GM19397 (cell line): ENCODE results near the gene SF3A2.

Source experiments
- ATAC-seq: cut with Tn5 transposase; IDR thresholded peaks from one replicate; pipeline ENCODE4 v1.9.1; 2021; ENCODE audit warnings: mild to moderate bottlenecking, moderate library complexity; ENCODE audit not compliant: unreplicated experiment

Gene SF3A2

DNA sequence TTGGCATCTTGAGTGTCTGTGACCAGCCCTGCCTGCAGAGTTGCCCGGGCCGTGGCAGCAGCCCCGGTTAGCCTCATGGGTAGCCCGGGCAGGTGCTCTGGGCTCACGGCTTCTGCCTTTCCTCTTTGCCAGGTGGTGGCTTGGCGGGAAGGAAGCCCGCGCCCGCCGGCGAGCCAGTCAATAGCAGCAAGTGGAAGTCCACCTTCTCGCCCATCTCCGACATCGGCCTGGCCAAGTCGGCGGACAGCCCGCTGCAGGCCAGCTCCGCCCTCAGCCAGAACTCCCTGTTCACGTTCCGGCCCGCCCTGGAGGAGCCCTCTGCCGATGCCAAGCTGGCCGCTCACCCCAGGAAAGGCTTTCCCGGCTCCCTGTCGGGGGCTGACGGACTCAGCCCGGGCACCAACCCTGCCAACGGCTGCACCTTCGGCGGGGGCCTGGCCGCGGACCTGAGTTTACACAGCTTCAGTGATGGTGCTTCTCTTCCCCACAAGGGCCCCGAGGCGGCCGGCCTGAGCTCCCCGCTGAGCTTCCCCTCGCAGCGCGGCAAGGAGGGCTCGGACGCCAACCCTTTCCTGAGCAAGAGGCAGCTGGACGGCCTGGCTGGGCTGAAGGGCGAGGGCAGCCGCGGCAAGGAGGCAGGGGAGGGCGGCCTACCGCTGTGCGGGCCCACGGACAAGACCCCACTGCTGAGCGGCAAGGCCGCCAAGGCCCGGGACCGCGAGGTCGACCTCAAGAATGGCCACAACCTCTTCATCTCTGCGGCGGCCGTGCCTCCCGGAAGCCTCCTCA is 10.4 kb upstream of the SF3A2 start:
- no peak for ATAC-seq

GRCh38 chr19:2226840-2227360 is 9.7 kb upstream of the SF3A2 start:
- ATAC-seq: no peak

GRCh38 chr19:2227415-2228156 is 9.0 kb upstream of the SF3A2 start:
- no peak for ATAC-seq

DNA sequence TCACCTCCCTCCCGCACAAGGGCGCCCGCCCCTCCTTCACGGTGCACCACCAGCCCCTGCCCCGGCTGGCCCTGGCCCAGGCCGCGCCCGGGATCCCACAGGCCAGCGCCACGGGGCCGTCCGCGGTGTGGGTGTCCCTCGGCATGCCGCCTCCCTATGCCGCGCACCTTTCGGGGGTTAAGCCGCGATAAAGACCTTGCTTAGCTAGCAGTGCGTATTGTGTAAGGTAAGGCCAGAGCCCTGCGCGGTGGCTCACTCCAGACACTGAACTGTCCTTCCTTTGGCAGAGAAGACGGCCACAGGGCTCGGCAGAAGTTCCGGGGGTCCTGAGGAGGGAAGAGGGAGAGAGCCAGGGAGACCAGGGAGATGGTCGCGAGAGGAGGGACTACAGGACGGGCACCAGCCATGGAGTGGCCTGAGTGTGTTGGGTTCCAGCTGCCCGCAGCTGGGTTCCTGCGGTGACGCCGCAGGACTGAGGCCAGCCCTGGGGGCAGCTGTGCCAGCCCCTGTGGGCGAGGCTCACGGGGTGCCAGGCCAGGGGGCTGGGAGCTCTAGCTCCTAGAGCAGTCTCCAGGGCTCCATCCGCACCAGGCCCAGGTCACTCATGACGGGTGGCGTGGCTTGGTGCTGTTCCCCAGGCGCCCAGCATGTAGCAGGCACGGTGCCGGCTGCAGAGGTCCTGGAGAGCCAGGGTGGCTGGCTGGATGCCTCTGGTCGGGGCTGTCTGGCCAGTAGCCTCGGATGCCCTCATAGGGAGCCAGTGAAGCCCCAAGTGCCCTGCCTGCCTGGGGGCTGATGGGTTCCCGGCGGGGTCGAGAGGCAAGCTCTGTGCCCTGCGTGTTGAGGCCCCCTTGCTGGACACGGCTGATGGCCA is 8.2 kb upstream of the SF3A2 start:
- ATAC-seq: no peak

- ATAC-seq: no peak
These were observed 7.3 kb upstream of the SF3A2 start for GRCh38 chr19:2229103-2230032.

DNA sequence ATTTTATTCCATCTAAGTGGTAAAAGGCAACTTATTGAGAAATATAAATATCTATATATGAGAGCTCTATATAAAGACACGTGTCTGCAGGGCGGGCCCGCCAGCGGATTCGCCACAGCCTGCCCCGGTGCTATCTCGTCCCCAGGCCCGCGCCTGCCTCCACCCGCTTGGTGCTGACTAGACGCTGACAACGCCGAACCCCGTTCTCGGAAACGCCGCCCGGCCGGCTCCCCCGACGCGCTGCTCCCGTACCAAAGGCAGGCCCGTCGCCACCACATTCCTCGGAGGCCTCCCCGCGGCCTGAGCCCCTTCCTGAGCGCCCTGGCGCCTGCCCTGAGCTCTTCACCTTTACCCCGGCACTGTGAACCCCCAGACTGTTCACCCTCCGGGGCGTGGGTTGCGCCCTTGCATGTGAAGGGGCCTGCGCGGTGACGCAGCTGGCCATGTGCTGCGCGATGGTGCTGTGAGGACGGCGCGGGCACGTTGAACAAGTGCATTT is 6.5 kb upstream of the SF3A2 start:
- ATAC-seq: no peak

DNA sequence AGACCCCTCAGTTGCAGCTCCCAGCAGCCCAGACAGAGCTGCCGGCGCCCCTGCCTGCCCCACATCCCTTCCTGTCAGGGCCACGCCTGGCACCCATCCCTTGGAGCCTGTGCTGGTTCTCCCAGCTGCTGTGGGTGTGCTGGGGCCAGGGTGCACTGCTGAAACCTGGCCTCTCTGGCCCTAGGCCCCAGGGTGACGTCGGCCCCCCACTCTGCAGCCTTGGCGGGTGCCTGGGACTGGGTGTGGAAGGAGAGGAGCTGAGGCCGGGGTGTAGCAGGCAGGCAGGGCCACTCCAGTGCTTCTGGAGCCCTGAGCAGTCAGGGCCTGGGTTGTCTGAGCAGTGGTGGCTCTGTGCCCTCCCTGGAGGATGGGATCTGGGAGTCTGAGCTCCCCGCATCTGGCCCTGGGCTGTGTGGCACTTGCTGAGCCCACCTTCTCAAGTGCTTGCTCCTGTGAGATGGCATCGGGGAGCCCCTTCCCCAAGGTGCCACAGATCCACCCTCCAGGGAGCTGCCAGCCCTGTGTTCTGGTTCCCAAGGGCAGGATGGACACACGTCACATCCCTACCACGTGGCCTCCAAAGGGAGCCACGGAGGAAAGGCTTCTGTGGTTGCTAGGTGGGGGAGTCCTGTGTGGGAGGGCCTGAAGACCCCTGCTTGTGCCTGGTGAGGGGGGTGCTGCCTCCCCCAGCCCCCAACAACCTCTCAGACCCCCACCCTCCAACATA is 5.7 kb upstream of the SF3A2 start:
- ATAC-seq: no peak

GRCh38 chr19:2231621-2232221 is 4.9 kb upstream of the SF3A2 start:
- no peak for ATAC-seq

- ATAC-seq: no peak
These were observed 4.1 kb upstream of the SF3A2 start for GRCh38 chr19:2232286-2233151.

DNA sequence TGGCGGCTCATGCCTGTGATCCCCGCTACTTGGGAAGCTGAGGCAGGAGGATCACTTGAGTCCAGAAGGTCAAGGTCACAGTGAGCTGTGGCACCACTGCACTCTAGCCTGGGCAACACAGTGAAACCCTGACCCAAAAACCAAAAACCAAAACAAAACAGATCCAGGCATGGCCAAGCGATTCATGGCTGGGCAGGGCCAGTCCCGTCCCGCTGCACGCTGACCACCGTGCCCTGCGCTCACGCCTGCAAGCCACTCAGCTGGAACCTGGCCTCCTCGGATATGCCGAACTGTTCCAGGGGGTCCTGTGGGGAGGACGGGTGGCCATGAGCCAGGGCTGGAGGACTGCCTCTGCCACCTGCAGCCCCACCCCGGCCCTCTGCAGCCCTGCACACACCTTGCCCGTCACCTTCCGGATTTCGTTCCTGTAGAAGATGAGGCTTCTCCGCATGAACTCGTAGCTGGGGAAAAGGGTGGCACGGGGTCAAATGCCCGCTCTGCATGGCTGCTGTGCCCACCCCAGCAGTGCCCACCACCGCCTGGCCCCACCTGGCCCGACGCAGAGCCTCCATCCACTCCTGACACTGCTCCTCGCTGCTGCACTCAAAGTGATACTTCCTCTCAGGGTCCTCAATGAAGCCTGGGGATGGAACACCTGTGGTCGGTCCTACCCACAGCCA is 2.9 kb upstream of the SF3A2 start:
- ATAC-seq: no peak

GRCh38 chr19:2234996-2235380 is 1.6 kb upstream of the SF3A2 start:
- ATAC-seq: no peak

DNA sequence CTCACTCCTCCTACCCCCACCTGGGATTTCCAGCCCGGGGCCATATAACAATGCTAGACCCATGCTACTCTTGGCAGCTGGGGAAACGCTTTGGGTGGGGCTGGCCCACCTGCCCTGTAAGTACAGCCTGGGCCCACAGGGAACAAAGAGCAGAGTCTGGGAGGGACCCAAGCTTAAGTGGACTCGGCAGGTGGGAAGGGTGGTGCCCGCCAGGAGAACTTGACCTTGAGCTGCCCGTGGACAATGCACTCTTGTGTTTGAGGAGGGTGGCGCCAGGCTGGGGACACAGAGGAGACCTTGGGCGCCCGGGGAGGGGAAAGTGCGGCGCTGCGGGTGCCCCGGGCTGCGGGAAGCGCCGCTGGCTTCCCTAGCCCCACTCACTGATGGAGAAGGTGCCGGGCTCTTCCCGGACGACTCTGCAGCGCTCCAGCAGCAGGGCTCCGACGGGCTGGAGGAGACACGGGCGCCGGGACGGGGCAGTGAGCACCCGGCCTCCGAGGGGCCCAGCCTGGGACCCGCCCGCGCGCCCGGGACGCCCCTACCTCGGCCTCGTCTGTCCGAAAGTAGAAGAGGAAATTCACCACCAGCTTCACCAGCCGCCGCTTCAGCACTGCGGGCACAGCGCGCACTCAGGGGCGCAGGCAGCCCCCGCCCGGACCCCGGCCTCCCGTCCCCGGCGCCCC is 1.1 kb upstream of the SF3A2 start:
- peak; percentile 13 for ATAC-seq

DNA sequence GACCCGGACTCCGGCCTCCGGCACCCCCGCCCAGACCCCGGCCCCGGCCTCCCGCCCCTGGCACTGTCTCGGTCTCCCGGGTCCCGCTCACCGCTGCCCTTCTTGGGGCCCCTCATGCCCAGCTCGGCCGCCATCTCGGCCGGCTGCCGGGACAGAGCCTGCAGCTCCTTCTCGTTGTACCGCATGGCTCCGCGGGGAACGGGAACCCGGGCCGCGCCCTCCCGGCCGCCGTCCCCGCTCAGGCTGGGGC is 635 bp upstream of the SF3A2 start:
- ATAC-seq: no peak

DNA sequence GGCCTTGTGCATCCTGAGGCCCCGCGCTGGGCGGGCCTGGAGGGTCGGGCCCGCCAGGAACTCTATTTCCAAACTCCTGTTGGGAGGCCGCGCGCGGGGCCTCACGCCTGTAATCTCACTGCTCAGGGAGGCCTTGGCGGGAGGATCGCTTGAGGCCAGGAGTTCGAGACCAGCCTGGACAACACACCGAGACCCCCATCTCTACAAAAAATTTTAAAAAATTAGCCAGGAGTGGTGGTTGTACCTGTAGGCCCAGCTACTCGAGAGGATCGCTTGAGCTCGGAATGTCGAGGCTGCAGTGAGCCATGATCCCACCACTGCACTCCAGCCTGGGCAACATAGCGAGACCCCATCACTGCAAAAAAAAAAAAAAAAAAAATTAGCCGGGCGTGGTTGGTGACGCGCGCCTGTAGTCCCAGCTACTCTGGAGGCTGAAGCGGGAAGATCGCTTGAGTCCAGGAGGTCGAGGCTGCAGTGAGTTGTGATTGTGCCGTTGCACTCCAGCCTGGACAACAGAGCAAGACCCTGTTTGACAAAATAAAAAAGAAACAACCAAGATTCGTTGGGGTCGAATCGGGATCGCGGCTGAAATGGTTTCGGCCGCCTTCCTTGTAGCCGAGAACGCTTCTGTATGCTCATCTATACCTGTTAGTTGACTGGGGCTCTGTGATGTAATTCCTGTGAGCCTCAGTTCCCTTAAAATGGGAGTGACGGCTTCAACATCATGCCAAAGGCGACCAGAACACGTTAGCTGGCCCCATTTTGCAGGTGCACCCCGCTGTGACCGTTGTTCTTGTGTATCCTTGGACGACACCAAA is 636 bp downstream of the SF3A2 start:
- no peak for ATAC-seq

DNA sequence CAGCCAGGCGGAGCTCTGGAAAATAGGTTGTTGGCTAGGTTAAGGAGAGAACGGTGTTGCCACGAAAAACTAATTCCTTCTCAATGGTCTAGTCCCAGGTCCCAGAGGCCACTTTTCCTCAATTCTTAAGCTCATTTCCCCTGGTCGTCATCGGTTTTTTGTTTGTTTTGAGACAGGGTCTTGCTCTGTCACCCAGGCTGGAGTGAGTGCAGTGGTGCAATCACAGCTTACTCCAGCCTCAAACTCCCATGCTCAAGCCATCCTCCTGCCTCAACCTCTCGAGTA is 1.2 kb downstream of the SF3A2 start:
- no peak for ATAC-seq

DNA sequence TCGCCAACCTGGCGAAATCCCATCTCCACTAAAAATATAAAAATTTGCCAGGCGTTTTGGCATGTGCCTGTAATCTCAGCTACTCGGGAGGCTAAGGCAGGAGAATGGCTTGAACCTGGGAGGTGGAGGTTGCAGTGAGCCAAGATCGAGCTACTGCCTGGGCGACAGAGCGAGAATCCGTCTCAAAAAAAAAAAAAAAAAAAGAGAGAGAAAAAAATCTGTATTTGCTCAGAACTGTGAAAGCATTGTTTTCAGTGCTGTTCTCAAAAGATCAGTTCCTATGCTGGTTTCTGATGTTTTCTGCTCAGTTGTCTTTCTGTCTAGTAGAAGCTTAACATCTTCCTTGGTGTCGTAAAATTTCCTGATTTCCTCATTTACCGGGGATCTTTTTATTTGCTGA is 2.5 kb downstream of the SF3A2 start:
- ATAC-seq: no peak
